Skin of body (tissue), 2 donors: Measurements from ENCODE around the gene LAYN. TPM values are rescaled to one million over a fixed set of nuclear protein-coding genes. Genes with fewer than 3 reads are reported as not detected.

Source experiments
- DNase-seq: peaks from one replicate; lab custom pipeline; 2025; lab: John Stamatoyannopoulos, UW
- total RNA-seq: library from RNA; depleted of rRNA; stranded (reverse); fragments of >200 nt; gene quantifications from one replicate; pipeline ENCODE4 v1.2.3, GENCODE V29; 2014

The LAYN gene
- total RNA-seq, 1 donor from 2014 or later: 9.6 TPM

DNA sequence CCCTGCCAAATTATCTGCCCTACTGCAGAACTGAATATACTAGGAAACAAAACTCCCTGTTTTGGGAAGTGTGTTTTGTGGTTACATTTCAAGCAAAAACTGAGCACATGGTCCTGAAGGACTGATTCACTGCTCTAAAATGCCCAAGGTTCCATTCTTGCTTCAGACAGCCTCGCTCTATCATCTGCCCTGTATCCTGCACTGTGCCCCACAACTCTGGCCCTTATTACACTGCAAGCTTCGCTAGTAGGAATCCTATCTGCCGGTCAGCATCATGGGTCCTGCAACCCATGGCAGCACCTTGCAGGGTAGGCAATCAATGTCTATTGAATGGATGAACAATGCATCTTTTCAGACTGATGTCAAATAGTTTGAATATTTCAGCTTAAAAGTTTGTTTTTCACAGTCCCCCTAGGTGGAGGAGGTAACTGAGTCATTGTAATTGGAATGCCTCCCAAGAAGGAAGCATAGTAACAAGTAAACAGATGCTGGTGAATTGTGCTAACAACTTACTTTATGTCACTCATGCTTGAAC, 21.3 kb downstream of the LAYN start:
- no peak for DNase-seq

DNA sequence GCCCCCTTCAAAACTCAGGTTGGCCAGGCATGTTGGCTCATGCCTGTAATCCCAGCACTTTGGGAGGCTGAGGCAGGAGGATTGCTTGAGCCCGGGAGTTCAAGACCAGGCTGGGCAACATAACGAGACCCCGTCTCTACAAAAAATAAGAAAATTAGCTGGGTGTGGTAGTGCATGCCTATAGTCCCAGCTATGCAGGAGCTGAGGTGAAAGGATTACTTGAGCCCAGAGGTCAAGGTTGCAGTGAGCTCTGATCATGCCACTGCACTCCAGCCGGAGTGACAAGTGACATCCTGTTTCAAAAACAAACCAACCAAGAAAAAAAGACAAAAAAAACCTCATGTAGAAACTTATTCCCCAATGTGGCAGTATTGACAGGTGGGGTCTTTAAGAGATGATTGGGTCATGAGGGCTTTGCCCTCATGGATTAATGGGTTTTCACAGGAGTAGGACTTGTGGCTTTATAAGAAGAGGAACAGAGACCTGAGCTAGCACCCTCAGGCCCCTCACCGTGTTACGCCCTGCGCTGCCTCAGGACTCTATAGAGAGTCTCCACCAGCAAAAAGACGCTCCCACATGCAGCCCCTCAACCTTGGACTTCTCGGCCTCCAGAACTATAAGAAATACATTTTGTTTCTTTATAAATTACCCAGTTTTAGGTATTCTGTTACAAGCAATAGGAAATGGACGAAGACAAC, 22.3 kb downstream of the LAYN start:
- DNase-seq: no peak

DNA sequence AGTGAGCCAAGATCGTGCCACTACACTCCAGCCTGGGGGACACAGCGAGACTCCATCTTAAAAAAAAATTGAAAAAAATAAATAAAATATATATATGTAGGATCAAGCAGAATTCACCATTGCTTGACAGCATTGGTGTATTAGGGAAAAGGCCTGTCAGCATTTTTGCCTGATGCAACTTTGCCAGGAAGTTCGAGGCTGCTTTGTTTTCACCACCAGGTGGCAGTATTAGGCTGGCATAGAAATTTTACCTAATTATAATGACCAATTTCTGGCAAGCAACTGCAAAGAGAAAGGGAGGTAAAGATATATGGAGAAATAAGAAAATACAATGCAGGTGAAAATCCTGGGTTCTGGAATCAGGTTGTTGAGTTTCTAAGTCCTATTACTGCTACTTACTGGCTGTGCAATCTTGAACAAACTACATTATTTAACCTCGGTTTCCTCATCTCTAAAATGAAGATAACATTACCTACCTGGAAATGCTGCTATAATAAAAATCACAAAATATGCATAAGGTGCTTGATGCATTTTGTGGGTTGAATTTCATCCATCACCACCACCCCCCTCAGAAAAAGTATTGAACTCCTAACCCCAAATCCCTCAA, 24.7 kb downstream of the LAYN start:
- peak; percentile 72 for DNase-seq

DNA sequence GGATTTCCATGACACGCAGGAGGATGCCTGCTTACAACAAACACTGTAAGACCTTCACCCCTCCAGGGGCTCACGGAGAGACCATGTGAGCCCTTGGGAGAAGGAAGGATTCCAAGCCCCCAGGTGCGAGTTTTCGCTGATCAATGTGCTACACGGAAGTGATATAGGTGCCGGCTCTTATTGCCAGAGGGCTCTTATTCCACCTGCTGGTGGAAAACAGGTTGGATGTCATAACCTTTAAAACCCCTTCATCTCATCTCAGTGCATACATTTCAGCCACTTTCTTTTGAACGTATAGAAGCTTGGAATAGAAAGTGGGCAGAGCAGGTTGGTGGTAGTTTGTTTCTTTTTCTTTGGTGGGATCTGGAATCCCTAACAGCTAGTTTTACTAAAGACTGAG, 25.8 kb downstream of the LAYN start:
- no peak for DNase-seq

DNA sequence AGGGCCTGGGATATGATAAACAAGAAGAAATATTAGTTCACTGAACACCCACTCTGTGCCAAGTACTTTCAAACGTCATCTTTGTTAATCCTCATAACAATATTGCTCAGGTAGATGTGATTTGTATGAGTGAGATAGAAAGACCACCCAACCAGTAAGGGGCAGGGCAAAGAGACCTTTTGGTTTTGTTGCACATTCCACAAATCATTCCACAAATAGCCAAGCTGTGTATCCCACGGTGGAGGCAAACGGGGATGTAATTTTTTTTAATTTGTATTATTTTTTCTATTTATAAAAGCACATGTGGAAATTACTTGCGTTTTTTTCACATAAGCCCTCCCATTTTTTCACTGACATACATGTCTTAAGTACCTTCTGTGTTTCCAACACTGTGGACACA, 29.0 kb downstream of the LAYN start:
- no peak for DNase-seq

DNA sequence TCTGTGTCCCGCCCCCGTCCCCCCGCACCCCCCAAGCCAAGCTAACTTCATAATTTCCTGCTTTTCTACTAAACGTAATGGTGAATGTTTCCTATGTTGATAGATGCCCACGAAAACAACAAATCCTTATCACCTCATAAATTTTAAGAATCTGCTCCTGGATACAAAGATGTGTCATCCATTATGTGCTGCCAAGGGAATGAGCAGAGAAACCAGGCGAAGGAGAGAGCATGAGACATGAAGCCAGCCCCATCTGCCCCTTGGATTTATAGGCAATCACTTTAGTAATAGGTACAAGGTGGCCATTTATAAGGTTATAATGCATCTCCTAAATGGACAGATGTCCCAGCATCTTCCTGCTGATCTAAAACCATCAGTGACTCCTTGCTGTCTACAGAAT, 30.3 kb downstream of the LAYN start:
- DNase-seq: no peak

DNA sequence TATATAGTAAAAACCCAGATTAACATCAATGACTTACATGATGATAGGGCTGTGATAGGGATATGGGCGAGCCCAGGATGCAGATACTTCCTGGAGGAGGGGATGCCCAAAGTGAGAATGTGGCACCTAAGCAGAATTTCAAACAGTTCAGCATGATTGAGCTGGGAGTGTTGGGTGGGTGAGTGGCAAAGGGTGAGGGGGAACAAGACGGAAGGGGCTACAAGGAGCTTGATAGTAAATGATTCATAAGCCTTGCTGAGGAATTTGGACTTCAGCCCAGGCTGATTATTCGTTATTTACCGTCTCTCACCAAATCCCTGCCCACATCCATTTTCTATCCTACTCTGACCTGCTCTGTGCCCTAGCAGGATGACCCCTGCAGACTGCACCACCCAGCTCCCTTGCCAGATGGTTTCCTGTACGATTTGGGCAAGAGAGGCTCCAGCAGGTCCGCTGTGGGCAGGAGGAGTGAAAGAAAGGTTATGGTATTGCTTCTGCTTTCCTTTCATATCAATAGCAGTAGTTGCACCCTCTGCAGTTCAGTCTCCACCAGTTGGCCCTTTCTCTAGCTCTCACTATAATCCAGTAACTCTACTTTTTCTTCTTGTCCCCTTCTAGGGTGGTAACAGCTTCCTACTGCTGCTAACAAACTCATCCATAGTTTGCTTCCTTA, 31.4 kb downstream of the LAYN start:
- DNase-seq: no peak

DNA sequence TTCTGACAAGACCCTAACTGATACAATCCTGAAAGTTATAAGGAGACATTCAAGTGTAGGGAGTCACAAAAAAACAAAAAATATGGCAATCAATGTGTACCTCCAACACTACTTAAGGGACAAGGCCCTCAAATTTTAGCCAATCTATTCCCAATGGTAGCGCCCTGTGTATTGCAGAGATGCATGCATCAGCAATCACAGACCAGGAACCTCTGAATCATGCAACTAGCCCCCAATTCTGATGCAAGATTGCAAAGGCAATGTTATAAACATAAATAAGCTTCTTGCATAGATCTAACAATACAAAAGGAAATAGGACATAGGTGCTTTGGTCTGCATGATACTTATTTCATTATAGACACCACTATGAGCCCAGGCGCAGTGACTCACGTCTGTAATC, 32.1 kb downstream of the LAYN start:
- DNase-seq: no peak

DNA sequence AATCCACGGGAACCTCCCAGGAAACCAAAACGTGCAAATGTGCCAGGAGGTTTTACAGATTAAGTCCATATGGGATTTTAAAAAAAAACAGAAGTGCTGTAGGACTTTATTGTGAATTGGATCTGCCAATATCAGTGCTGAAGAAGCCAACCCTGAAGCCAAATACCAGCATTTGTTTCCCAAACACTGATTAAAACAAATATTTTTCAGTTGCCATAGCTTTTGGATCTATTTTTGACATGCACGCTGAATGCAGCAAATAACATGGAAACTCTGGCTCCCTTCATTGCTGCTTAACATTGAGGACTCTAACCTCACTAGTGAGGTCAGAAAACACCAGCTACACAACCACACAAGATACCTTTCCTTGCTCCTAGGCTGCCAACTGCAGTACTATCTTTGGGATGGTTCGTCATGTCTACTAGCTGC, 33.3 kb downstream of the LAYN start:
- DNase-seq: peak; percentile 92

DNA sequence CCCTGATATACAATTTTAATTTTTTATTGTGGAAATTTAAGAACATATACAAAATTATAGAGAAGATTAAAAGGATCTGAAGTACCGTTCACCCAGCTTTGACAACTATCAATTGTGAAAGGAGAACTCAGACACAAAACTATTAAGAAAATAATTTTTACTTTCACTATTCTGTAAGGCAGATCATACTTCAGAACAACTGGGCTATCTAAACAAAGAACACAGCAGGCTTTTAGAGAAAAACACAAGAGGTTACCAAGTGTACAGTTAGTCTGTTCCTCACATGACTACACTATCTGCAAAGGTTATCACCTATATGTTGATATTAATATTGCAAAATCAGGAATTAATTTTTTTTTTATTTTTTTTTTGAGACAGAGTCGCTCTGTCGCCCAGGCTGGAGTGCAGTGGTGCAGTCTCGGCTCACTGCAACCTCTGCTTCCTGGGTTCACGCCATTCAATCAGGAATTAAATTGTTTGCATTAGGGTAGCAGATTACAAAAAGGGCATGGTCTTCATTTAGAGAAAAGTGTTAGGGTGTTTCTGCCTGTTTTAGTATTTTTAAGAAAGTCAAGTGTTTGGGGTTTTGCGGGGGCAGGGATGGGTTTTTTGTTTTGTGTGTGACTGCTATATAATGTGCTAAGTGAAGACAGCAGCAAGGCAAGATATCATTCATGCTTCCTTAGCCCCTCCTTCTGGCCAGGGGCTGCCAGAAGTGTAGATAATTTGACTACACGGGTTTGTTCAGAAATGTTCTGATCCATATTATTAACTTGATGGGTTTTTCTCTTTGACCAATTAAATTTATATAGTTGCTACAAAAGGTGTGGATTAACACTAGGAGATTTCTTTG, 34.1 kb downstream of the LAYN start:
- DNase-seq: peak; percentile 18

DNA sequence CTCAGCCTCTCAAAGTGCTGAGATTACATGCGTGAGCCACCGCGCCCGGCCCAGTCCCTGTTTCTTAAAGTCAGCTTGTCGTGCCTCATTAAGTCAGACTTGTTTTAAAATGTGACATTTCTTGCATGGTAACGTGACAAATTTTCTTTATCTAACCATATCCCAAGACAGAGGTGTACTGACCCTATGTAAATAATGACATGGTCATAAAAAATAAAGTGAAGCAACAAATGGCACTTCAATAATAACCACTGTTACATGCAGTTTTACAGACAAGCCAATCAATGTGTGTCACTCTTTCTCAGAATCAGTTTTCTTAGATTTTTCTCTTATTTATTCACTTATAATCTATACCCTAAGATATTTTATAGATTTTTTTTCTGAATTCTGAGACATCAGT, 35.2 kb downstream of the LAYN start:
- DNase-seq: no peak

DNA sequence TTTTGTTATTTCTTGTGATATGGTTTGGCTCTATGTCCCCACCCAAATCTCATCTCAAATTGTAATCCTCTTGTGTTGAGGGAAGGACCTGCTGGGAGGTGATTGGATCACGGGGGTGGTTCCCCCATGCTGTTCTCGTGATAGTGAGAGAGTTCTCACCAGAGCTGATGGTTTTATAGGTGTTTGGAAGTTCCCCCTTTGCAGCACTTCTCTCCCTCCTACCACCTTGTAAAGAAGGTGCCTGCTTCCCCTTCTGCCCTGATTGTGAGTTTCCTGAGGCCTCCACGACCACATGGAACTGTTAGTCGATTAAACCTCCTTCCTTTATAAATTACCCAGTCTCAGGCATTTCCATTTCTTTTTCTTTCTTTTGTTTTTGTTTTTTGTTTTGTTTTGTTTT, 37.3 kb downstream of the LAYN start:
- no peak for DNase-seq

DNA sequence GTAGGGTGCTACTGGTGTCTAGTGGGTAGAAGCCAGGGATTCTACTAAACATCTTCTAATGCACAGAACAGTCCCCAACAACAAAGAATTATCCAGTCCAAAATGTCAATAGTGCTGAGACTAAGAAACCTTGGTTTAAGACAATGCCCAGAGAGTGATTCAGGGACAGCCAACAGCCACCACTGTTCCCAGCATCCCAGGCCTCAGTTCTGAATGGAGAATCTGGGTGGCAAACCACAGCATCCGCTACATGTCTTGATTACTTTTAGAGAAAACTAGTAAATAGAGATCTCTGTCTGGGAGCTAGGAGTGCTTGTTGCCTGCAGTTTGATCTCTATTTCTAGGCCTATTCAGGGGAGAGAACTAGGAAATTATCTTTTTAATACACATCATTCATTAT, 40.8 kb downstream of the LAYN start:
- DNase-seq: no peak

DNA sequence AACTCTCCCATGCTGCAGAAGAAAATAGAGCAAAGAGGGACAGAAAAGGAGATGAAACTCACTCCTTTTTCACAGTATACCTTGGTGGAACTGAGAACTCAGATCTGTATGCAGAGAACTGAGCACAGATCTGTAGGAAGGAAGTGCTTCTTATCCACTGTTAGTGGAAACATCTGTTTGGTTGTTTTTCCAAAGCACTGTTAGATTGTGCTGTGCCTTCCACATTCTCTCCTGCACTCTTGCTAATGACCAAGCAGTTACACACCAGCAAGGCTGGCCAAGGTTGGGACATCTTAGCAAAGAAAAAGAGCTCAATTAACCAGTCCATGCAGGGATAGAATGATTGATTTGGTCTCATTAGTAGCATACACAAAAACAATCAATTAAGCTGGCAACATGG, 41.6 kb downstream of the LAYN start:
- DNase-seq: no peak

DNA sequence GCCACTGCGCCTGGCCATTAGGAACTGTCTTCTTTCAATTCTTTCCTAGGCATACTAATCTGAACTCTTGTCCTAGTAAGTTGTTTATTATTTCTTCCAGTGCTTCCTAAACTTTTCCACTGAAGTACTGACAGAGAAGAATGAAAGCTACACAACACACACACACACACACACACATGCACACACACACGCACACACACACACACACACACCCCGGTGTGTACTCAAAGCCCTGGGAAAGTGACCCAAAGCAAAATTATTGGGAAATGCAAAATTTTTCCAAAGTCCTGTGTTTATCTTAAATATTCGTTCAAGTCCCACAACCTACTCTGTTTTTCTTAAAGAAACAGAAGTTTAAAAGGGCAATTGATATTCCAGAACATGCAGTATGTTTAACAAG, 42.4 kb downstream of the LAYN start:
- DNase-seq: no peak

DNA sequence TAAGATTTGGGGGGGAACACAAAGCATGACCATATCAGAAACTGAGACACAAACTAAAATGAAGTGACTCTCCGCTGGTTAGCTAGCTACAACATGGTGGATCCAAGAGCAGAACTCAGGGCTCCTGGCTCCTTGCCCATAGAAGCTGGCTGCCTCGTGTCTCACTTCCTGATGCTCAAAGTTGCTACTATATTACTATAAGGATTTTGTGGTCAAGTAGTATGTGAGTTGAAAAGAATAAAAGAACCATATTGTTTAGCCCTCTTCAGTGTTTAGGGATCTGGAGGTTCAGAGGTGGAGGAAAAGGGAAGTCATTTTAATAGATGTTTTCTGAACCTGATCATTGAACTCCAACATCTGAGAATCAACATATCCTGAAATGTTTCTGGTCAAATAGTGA, 44.9 kb downstream of the LAYN start:
- DNase-seq: no peak

DNA sequence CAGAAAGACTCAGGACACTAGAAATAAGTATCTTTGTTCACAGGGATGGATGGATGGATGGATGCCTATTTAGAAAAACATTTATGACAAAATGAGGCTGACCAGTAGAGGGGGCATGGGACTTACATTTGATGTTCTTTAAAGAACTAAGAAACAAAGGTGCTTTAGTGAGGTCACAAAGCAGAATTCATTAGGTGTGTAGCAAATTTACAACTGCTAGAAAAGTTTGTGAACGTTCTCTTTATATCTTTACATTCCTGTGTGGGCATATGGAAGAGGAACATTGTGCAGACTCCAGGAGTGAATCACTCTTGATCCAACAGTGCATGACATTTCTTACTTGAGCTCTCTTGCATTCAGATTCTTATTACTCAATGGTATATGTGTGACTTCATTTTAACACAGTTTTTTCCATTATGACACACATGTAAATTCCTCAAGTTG, 45.9 kb downstream of the LAYN start:
- DNase-seq: no peak

DNA sequence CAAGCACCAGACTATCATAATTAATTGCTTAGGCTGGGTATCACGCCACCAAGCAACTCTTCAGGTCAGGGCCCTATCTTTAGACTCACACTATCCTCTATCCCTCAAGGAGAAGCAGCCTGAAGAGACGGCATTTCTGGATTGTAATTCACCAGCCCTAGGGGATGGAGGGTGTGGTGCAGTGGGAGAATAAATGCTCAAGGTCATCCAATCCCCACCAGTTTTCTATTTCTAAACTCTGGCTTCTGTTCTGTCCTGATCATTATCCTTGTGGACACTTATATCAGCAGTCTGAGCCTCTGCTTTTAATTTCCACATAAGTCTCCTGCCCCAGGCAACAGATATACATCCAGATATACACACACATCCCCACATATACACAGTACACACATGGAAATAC, 48.6 kb downstream of the LAYN start:
- DNase-seq: no peak

DNA sequence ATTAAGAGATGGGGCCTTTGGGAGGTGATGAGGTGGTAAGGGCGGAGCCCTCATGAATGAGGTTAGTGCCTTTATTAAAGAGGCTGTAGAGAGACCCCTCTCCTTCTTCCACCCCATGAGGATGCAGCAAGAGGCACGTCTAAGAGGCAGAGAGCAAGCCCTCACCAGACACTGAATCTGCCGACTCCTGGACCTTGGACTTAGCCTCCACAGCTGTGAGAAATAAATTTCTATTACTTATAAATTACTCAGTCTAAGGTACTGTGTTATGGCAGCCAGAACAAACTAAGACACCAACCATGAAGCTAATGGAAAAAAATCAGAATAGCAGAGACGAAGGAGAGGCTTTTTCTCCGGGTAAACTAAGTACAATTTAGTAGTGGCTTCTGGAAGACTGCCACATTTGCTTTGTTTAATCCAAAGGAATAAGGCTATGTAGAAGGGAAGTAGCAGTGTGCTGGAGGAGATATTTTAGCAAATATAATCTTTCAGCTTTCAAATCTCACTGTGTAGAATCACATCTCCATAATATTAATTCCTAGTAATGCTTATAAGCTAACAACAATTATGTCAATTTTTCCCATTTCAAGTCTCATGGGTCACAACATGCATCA, 49.5 kb downstream of the LAYN start:
- no peak for DNase-seq

DNA sequence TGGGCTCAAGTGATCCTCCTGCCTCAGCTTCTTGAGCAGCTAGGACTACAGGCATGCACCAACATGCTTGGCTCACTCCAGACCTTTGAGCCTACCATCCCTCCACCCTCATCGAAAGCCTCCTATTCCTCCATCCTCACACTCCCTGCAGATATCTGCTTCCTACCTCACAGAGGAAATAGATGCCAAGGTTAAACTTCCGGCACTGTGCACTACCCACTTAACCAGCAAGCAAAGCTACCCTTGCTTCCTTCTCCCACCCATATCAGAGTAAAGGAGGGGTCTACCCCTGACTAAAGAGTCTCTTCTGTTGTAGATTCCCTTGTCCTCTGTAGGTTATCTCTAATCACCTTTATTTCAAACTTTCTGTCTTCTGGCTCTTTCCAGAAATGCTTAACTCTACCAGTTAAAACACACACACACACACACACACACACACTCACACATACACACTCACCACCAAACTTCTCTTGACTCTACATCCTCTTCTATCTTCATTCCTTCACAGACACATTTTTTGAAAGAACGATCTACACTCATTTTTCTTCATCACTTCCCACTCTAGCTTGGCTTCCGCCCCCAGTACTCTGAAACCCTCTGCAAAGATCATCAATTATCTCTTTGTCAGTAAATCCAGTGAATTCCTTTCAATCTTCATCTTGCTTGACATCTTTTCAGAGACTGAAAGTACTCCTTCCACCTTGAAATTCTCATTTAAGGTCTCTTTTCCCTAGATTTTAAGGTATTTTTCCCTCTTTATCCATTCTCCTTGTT, 50.9 kb downstream of the LAYN start:
- no peak for DNase-seq
